ENCODE data around the gene SIT1. TPM values are rescaled to one million over a fixed set of nuclear protein-coding genes. Genes with fewer than 3 reads are reported as not detected.

The SIT1 gene
- total and polyA plus RNA-seq, 5 donors from 2014 or later = 76.9 to 346 (median 287) TPM

DNA sequence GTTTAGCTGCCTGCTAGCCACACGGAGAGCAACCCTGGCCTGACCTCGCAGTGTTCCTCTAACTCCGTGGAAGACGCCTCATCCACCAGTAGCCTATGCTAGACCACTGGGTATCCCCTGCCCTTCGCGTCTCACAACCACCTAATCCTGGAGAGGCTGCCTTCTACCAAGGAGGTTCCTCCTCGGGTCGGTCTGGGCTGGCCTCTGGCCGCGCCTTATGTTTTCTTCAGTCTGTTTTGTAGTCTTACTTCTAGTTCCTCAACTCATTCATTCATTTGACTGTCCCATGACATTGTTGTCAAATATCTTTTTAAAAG is 40.6 kb upstream of the SIT1 start:
- H3K4me3 ChIP-seq (ENCODE audit: low read depth, low read length) = no peak overlapping the region
- H3K27ac ChIP-seq (ENCODE audit: insufficient read depth, low read length, poor library complexity, severe bottlenecking) = peak overlapping the region; percentile 47
- Mint-ChIP-seq H3K36me3 (no peaks in the 10 kb centered on the region), H3K4me3 (peak overlapping the region; percentile 86 to 97 (median 92)), H3K4me1 (peaks cover 3 to 27% (median 12%) of the 10 kb centered on the region in 4 donors), H3K9me3 (no peaks in the 10 kb centered on the region), H3K27me3 (no peaks in the 10 kb centered on the region), H3K27ac (peak overlapping the region; percentile 67 to 93 (median 78))
- DNase-seq (no peak), ATAC-seq (ENCODE audit: low read depth in 2 of 2) (peak in 1 of 2 donors; percentile 17)
- peaks cover 18% of the 10 kb centered on the region for H3K4me1 ChIP-seq (ENCODE audit: control insufficient read depth, insufficient read depth, low read length, poor library complexity, severe bottlenecking)
- no peaks in the 10 kb centered on the region for H3K9me3 ChIP-seq (ENCODE audit: control insufficient read depth in 2 of 2, low read length in 2 of 2)
- no peaks in the 10 kb centered on the region for H3K36me3 ChIP-seq (ENCODE audit: control insufficient read depth, insufficient read depth, low read length)
- H3K27me3 ChIP-seq (ENCODE audit: control insufficient read depth, insufficient read depth, low read length) = no peaks in the 10 kb centered on the region

DNA sequence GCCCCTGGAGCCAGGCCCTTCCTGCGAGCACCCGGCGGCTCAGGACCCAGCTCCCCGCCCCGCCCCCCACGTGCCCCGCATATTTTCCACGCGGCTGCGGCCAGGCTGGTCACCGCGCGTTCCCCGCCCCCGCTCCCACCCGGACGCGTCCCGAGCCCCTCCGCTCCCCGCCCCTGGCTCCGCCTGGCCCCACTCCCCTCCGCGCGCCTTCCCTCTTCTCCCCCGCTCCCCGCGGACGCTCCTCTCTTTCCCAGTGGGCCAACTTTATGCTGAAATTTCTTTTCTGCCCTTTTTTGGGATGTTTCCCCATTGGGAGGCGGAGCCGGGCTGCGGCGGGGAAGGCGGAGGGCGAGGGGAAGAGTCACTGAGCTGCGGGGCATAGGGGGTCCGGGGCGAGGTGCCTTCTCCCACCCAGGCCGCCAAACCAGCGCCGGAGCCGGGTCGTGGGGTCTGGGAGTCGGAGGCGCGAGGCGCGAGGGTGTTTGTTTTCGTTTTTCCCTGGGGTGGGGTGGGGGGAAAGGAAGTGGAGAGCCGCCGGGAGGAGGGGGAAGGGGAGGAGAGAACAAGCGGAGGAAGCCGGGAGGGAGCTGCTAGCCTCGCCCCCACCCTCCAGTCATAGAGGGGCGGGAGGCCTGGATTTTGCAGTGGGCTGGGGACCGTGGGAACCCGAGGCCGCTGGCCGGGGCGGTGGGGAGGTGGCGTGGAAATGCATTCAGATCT is 40.0 kb upstream of the SIT1 start:
- Mint-ChIP-seq H3K4me1 (peaks cover 2 to 26% (median 11%) of the 10 kb centered on the region in 4 donors), H3K36me3 (no peaks in the 10 kb centered on the region), H3K4me3 (peak overlapping the region; percentile 86 to 97 (median 92)), H3K9me3 (no peaks in the 10 kb centered on the region), H3K27ac (peak overlapping the region; percentile 67 to 93 (median 78)), H3K27me3 (no peaks in the 10 kb centered on the region)
- peaks cover 18% of the 10 kb centered on the region for H3K4me1 ChIP-seq (ENCODE audit: control insufficient read depth, insufficient read depth, low read length, poor library complexity, severe bottlenecking)
- H3K36me3 ChIP-seq (ENCODE audit: control insufficient read depth, insufficient read depth, low read length) = no peaks in the 10 kb centered on the region
- H3K27ac ChIP-seq (ENCODE audit: insufficient read depth, low read length, poor library complexity, severe bottlenecking) = peak overlapping the region; percentile 47
- ATAC-seq (ENCODE audit: low read depth in 2 of 2) = peak in 1 of 2 donors; percentile 34
- H3K9me3 ChIP-seq (ENCODE audit: control insufficient read depth in 2 of 2, low read length in 2 of 2) = no peaks in the 10 kb centered on the region
- DNase-seq = peak; percentile 13 to 24 (median 18)
- H3K4me3 ChIP-seq (ENCODE audit: low read depth, low read length) = no peak overlapping the region
- H3K27me3 ChIP-seq (ENCODE audit: control insufficient read depth, insufficient read depth, low read length) = no peaks in the 10 kb centered on the region

DNA sequence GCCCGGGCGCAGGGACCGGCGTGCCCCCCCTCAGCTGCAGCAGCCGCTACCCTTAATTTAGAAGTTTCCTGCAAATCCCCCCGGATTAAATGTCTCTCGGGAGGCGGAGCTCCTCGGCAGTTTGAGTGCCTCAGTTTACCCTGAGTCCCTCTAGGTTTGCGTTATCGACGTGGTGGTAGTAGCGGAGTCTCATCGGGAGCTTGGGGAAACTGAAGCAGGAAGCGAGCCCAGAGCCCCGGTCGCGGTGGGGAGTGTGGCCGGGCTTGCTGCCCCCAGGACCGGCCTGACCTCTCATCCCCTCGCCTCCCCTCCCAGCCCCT is 39.5 kb upstream of the SIT1 start:
- no peak for ATAC-seq (ENCODE audit: low read depth in 2 of 2)

DNA sequence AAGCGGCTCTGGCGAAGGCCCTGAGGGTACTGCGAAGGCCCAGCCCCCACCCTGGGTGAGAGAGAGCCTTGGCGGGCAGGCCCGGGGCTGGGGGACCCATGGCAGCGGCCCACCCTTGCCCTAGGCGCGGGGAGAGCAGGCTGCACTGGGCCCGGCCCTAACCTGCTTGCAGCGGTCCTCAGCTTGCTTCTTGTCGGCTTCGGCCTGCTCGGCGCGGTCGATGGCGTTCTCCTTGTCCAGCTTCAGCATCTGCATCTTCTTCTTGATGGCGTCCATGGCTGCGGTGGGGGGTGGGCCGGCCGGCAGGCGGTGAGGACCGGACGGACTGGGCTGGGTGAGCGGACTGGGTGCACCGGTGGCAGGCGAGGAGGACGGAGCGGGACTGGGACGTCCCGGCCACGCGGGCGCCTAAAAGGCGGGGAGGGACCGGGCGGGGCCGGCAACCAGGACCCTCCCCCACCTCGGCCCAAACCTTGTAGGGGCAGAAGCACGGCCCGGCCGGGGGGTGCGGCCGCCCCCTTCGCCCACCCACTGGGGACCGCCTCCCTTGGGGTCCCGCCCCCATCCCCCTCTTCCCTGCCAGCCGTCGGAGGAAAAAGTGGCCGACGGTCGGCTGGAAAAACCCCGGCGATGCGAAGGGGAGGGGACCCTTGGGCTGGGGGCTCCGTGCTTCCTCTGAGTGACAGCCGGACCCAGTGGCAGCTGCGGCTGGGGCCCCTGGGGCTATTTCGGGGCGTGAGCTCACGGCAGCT is 39.0 kb upstream of the SIT1 start, which contains the start of gene TPM2:
TPM2 (minus strand) TSS at position 384 of the 752 bp plus-strand sequence; CDS start at position 276, 108 bp downstream.
- peak within 1 kb of the TSS; percentile 86 to 97 (median 92) for H3K4me3 Mint-ChIP-seq
- DNase-seq = no peak
- no peaks in the 10 kb centered on the region for H3K9me3 Mint-ChIP-seq
- no peaks in the 10 kb centered on the region for H3K36me3 ChIP-seq (ENCODE audit: control insufficient read depth, insufficient read depth, low read length)
- H3K36me3 Mint-ChIP-seq = no peaks in the 10 kb centered on the region
- H3K4me3 ChIP-seq (ENCODE audit: low read depth, low read length) = peak within 1 kb of the TSS; percentile 55
- H3K4me1 Mint-ChIP-seq = peaks cover 2 to 26% (median 11%) of the 10 kb centered on the region in 4 donors
- peak within 1 kb of the TSS; percentile 47 for H3K27ac ChIP-seq (ENCODE audit: insufficient read depth, low read length, poor library complexity, severe bottlenecking)
- H3K9me3 ChIP-seq (ENCODE audit: control insufficient read depth in 2 of 2, low read length in 2 of 2) = no peaks in the 10 kb centered on the region
- no peaks in the 10 kb centered on the region for H3K27me3 Mint-ChIP-seq
- ATAC-seq (ENCODE audit: low read depth in 2 of 2) = no peak
- peak within 1 kb of the TSS; percentile 78 to 93 (median 89) for H3K27ac Mint-ChIP-seq
- peaks cover 18% of the 10 kb centered on the region for H3K4me1 ChIP-seq (ENCODE audit: control insufficient read depth, insufficient read depth, low read length, poor library complexity, severe bottlenecking)
- no peaks in the 10 kb centered on the region for H3K27me3 ChIP-seq (ENCODE audit: control insufficient read depth, insufficient read depth, low read length)

More for the DNA sequence above, 39.5 kb upstream of the SIT1 start:
- Histone ChIP-seq H3K27me3 (ENCODE audit: control insufficient read depth, insufficient read depth, low read length) (no peaks in the 10 kb centered on the region), H3K27ac (ENCODE audit: insufficient read depth, low read length, poor library complexity, severe bottlenecking) (no peak overlapping the region), H3K4me1 (ENCODE audit: control insufficient read depth, insufficient read depth, low read length, poor library complexity, severe bottlenecking) (peaks cover 18% of the 10 kb centered on the region), H3K9me3 (ENCODE audit: control insufficient read depth in 2 of 2, low read length in 2 of 2) (no peaks in the 10 kb centered on the region), H3K4me3 (ENCODE audit: low read depth, low read length) (peak overlapping the region; percentile 55), H3K36me3 (ENCODE audit: control insufficient read depth, insufficient read depth, low read length) (no peaks in the 10 kb centered on the region)
- peak in 1 of 3 donors; percentile 15 for DNase-seq
- Mint-ChIP-seq H3K4me3 (peak overlapping the region; percentile 58 to 92 (median 84)), H3K36me3 (no peaks in the 10 kb centered on the region), H3K4me1 (peaks cover 2 to 26% (median 11%) of the 10 kb centered on the region in 4 donors), H3K27ac (no peak overlapping the region), H3K27me3 (no peaks in the 10 kb centered on the region), H3K9me3 (no peaks in the 10 kb centered on the region)

DNA sequence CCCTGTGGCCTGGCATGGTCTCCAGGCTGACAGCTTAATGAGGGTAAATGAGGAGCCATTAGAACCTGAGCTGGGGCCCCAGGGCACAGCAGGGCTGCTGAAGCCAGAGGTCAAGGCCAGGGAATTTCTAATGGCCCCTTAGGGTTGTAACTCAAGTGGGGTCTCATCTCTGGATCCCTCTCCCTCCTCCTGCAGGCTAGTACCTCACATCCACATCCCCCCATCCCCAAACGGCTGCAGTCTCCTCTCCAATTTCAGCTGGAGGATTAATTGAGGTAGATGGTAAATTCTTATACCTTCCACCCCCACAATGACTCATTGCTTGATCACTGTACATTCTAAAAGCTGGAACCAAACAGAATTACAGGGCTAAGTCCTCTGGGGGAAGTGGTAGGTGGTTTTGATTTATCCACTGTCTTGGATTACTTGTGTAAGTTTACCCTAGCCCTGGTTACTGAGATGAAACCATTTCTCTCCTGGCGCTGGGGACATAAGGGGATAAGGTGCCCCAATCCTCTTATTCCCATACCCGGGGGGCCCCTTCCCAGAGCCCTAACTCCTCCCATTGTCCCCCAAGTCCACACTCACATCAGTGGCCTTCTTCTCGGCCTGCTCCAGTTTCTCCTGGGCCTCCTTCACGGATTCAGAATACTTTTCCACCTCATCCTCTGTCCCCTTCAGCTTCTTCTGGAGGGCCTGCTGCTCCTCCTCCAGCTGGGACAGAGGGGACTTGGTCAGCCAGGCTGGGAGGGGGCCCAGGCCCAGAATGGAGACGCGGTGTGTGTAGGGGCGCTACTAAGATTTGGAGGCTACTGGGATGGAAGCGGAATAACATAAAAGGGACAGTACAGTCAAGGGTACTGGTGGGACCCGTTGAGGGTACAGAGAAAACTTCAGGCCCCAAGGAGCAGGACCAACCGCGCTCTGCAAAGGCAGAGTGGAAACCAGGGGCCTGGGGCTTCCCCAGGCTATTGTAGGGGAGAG is 38.1 kb upstream of the SIT1 start:
- H3K36me3 Mint-ChIP-seq = no peaks in the 10 kb centered on the region

DNA sequence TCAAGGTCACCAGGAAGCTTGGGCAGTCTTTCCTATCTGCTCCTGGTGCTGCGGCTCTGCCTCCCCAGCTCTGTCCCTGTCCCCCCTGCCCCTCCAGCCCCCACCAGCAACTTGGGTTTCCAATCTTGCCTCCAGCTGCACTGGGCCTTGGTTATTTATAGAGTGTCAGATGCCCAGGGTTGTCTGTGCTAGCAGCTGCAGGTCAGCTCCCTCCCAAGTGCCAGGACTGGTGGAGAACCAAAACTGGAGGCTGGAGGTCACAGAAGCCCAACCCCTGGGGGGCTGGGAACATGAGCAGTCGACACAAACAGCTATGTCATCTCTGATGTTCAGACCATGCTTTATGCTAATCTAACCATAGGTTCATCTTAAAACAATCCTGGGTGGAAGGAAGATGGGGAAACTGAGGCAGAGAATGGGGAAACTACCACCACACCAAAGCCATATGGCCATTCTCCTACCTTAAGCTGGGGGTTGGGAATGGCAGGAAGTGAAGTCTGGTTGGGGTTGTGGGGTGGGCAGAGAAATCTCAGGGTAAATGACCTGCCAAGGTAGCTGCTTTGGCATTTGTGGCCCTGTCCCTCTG is 37.3 kb upstream of the SIT1 start:
- H3K4me3 Mint-ChIP-seq = peak overlapping the region in 3 of 4 donors; percentile 18 to 50 (median 35)
- Histone ChIP-seq H3K9me3 (ENCODE audit: control insufficient read depth in 2 of 2, low read length in 2 of 2) (no peaks in the 10 kb centered on the region), H3K27ac (ENCODE audit: insufficient read depth, low read length, poor library complexity, severe bottlenecking) (no peak overlapping the region), H3K4me1 (ENCODE audit: control insufficient read depth, insufficient read depth, low read length, poor library complexity, severe bottlenecking) (peaks cover 18% of the 10 kb centered on the region), H3K4me3 (ENCODE audit: low read depth, low read length) (no peak overlapping the region), H3K36me3 (ENCODE audit: control insufficient read depth, insufficient read depth, low read length) (no peaks in the 10 kb centered on the region), H3K27me3 (ENCODE audit: control insufficient read depth, insufficient read depth, low read length) (no peaks in the 10 kb centered on the region)
- H3K27ac Mint-ChIP-seq = peak overlapping the region in 2 of 3 donors; percentile 34 to 62
- DNase-seq = no peak
- H3K27me3 Mint-ChIP-seq = no peaks in the 10 kb centered on the region
- H3K9me3 Mint-ChIP-seq = no peaks in the 10 kb centered on the region
- no peak for ATAC-seq (ENCODE audit: low read depth in 2 of 2)
- peaks cover 2 to 26% (median 11%) of the 10 kb centered on the region in 4 donors for H3K4me1 Mint-ChIP-seq
- no peaks in the 10 kb centered on the region for H3K36me3 Mint-ChIP-seq

More for the DNA sequence above, 38.1 kb upstream of the SIT1 start:
- peaks cover 18% of the 10 kb centered on the region for H3K4me1 ChIP-seq (ENCODE audit: control insufficient read depth, insufficient read depth, low read length, poor library complexity, severe bottlenecking)
- no peak overlapping the region for H3K4me3 ChIP-seq (ENCODE audit: low read depth, low read length)
- peak in 1 of 3 donors; percentile 36 for DNase-seq
- Mint-ChIP-seq H3K27ac (peak overlapping the region in 2 of 3 donors; percentile 62 to 89), H3K4me3 (peak overlapping the region; percentile 50 to 91 (median 84)), H3K4me1 (peaks cover 2 to 26% (median 11%) of the 10 kb centered on the region in 4 donors), H3K27me3 (no peaks in the 10 kb centered on the region), H3K9me3 (no peaks in the 10 kb centered on the region)
- H3K27ac ChIP-seq (ENCODE audit: insufficient read depth, low read length, poor library complexity, severe bottlenecking) = no peak overlapping the region
- peak; percentile 37 to 65 for ATAC-seq (ENCODE audit: low read depth in 2 of 2)
- H3K36me3 ChIP-seq (ENCODE audit: control insufficient read depth, insufficient read depth, low read length) = no peaks in the 10 kb centered on the region
- no peaks in the 10 kb centered on the region for H3K27me3 ChIP-seq (ENCODE audit: control insufficient read depth, insufficient read depth, low read length)
- no peaks in the 10 kb centered on the region for H3K9me3 ChIP-seq (ENCODE audit: control insufficient read depth in 2 of 2, low read length in 2 of 2)

DNA sequence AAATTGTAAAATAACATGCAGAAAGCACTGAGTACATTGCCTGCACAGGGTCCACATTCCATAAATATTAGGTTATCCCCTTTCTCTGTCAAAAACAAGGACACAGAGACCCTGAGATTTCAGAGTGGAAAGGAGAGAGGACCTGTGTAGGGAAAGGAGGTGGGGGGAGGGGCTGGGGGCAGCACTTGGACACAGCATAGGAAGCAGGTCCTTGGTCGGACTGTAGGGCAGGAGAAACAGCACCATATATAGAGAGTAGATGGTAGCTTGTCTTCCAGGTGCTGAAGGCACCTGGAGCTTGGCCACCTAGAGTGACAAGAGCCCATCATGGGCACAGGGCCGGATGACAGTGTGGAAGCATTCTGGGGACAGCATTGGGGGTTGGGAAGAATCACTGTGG is 36.6 kb upstream of the SIT1 start:
- Histone ChIP-seq H3K4me3 (ENCODE audit: low read depth, low read length) (no peak overlapping the region), H3K27me3 (ENCODE audit: control insufficient read depth, insufficient read depth, low read length) (no peaks in the 10 kb centered on the region), H3K4me1 (ENCODE audit: control insufficient read depth, insufficient read depth, low read length, poor library complexity, severe bottlenecking) (peaks cover 18% of the 10 kb centered on the region), H3K27ac (ENCODE audit: insufficient read depth, low read length, poor library complexity, severe bottlenecking) (no peak overlapping the region), H3K36me3 (ENCODE audit: control insufficient read depth, insufficient read depth, low read length) (no peaks in the 10 kb centered on the region), H3K9me3 (ENCODE audit: control insufficient read depth in 2 of 2, low read length in 2 of 2) (no peaks in the 10 kb centered on the region)
- H3K4me3 Mint-ChIP-seq = peak overlapping the region in 3 of 4 donors; percentile 50 to 71 (median 68)
- DNase-seq (no peak), ATAC-seq (ENCODE audit: low read depth in 2 of 2) (no peak)
- H3K36me3 Mint-ChIP-seq = no peaks in the 10 kb centered on the region
- H3K27ac Mint-ChIP-seq = peak overlapping the region; percentile 13 to 91 (median 49)
- no peaks in the 10 kb centered on the region for H3K27me3 Mint-ChIP-seq
- H3K4me1 Mint-ChIP-seq = peaks cover 2 to 26% (median 11%) of the 10 kb centered on the region in 4 donors
- H3K9me3 Mint-ChIP-seq = no peaks in the 10 kb centered on the region
